ENCODE data around the gene ATOH1. TPM values are rescaled to one million over a fixed set of nuclear protein-coding genes. Genes with fewer than 3 reads are reported as not detected.

ATOH1 gene
- total and polyA plus RNA-seq, 7 donors, result 0.83 to 72.7 (median 40.8) TPM; not detected in 3

DNA sequence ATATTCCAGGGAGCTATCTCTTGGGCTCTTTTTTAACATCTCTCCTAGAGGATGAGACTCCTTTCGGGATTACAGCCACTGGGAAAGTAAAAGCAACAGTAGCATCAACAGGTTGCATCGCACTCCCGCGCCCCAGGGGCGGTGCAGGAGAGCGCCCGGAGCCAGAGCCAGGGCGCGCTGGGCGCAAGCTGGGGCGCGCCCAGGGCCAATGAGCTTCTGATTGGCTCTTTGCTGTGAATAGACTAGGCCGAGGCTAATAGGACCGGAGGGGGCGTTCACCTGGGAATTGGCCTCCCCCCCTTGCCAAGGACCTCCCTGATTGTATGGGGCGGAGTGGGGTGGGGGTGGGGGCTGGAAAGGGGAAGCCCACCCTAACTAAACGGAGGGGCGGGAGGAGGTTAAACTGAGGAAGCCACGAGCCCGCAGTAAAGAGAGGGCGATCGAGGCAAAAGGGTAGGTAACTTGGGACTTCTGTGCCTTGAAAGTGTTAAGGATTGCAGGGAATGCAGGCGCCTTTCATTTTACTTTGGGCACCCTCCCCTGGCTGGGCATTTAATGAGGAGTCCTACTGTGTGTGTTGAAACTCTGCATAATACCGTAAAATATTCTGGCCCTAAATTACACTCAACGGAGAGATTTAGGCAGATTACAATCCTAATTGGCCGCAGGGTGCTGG, 1.1 kb upstream of the ATOH1 start:
- WGBS, 2 donors, result 2 to 4% methylated on average over 26 of the region's 26 CpGs
- Histone ChIP-seq H3K4me1 (peaks cover 0 to 32% (median 29%) of the 10 kb centered on the region in 4 donors), H3K36me3 (no peaks in the 10 kb centered on the region), H3K9me3 (no peaks in the 10 kb centered on the region), H3K4me3 (no peak overlapping the region), H3K27ac (no peak overlapping the region), H3K27me3 (peaks cover 30 to 70% (median 60%) of the 10 kb centered on the region in 3 donors)
- no peak for DNase-seq
- intact Hi-C loops (cut with DNase I), result no loop called here
- TF ChIP-seq POLR2A (IDR thresholded peaks at IDR 0.05), result no peak
- TF ChIP-seq POLR2AphosphoS5 (IDR thresholded peaks at IDR 0.05), result no peak
- no peak for TF ChIP-seq CTCF (IDR thresholded peaks at IDR 0.05)
- no peak for TF ChIP-seq EP300 (IDR thresholded peaks at IDR 0.05)

- Histone ChIP-seq H3K9me3 (no peaks in the 10 kb centered on the region), H3K27ac (no peak overlapping the region), H3K36me3 (no peaks in the 10 kb centered on the region), H3K4me3 (peak overlapping the region in 3 of 4 donors; percentile 28 to 43 (median 41)), H3K4me1 (peaks cover 0 to 32% (median 29%) of the 10 kb centered on the region in 4 donors), H3K27me3 (peaks cover 32 to 88% (median 68%) of the 10 kb centered on the region in 3 donors)
- no peak for DNase-seq
- TF ChIP-seq POLR2AphosphoS5 (IDR thresholded peaks at IDR 0.05) (no peak), EP300 (IDR thresholded peaks at IDR 0.05) (no peak), POLR2A (IDR thresholded peaks at IDR 0.05) (no peak), CTCF (IDR thresholded peaks at IDR 0.05) (no peak)
- 1 to 2% methylated on average over 70 of the region's 70 CpGs for WGBS, 2 donors
- intact Hi-C loops (cut with DNase I), result no loop called here
These were observed 654 bp downstream of the ATOH1 start for GRCh38 chr4:93828995-93829819.

- no peak for DNase-seq
- Histone ChIP-seq H3K4me1 (peaks cover 0 to 32% (median 29%) of the 10 kb centered on the region in 4 donors), H3K4me3 (peak overlapping the region in 3 of 4 donors; percentile 28 to 43 (median 41)), H3K27me3 (peaks cover 39 to 97% (median 77%) of the 10 kb centered on the region in 3 donors), H3K9me3 (no peaks in the 10 kb centered on the region), H3K27ac (no peak overlapping the region), H3K36me3 (no peaks in the 10 kb centered on the region)
- TF ChIP-seq EP300 (IDR thresholded peaks at IDR 0.05), result no peak
- no peak for TF ChIP-seq CTCF (IDR thresholded peaks at IDR 0.05)
- TF ChIP-seq POLR2A (IDR thresholded peaks at IDR 0.05), result no peak
- TF ChIP-seq POLR2AphosphoS5 (IDR thresholded peaks at IDR 0.05), result no peak
- intact Hi-C loops (cut with DNase I), result no loop called here
- 10 to 12% methylated on average over 40 of the region's 40 CpGs for WGBS, 2 donors
These were observed 1.5 kb downstream of the ATOH1 start for GRCh38 chr4:93829820-93830687.

DNA sequence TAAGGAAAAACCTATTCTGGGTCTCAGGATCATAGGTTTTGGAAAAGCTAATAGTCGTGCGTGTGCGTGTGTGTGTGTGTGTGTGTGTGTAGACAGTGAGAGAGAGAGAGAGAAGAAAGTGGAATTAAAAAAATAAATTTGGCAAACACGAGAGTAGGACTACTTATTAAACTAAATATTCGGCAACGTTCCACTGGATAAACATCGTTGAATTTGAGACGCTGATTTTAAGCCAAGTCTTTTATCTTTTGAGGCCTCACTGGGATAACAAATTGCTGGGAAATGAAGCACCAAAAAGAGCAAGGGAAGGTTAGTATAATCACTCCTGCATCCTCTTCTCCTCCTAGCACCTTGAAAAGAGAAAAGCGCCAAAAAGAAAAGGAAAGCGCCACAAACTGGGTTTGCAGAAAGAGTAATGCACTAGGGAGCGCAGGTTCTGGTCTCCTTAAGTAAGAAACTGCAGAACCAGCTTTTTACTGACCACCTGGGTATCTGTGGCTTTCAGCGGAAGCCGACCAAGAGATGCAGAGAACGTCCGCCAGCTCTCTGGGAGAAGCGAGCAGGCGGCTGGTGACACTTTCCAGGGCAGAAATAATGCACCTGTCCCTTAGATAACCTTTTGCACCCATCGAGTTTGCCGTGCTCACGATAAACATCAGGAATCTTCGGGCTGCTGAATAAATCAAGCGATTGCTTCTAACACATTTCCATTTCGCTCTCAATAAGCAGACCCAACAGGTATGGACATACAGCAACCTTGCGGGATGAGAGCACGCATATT, 3.4 kb downstream of the ATOH1 start:
- 3 to 7% methylated on average over 25 of the region's 25 CpGs for WGBS, 2 donors

More for the DNA sequence above, 3.4 kb downstream of the ATOH1 start:
- Histone ChIP-seq H3K4me3 (no peak overlapping the region), H3K4me1 (peaks cover 0 to 32% (median 29%) of the 10 kb centered on the region in 4 donors), H3K9me3 (no peaks in the 10 kb centered on the region), H3K36me3 (no peaks in the 10 kb centered on the region), H3K27ac (no peak overlapping the region), H3K27me3 (peaks cover 43 to 94% (median 74%) of the 10 kb centered on the region in 3 donors)
- intact Hi-C loops (cut with DNase I), result no loop called here
- DNase-seq, result no peak
- TF ChIP-seq CTCF (IDR thresholded peaks at IDR 0.05), result no peak
